NB4 (cell line): ENCODE data around the gene ATP2A3.

ENCODE experiments used
- DNase-seq: peaks from one replicate; pipeline ENCODE4 v3.0.0; 2010; ENCODE audit warnings: low read depth
- H3K4me3 ChIP-seq: one replicate; pipeline ENCODE4 v1.5.1; 2011; ENCODE audit warnings: mild to moderate bottlenecking, low read depth, low read length, moderate library complexity
- CTCF ChIP-seq: IDR thresholded peaks from one replicate; pipeline ENCODE4 v1.5.1; 2012; ENCODE audit warnings: low read depth, low read length
- MAX ChIP-seq: IDR thresholded peaks from 2 replicates; pipeline ENCODE4 v1.6.1; 2011; ENCODE audit warnings: low read depth, low read length
- MYC ChIP-seq: IDR thresholded peaks from 2 replicates; pipeline ENCODE4 v1.6.1; 2011; ENCODE audit warnings: low read depth, low read length
- POLR2A ChIP-seq: IDR thresholded peaks from 2 replicates; pipeline ENCODE4 v1.6.1; 2011; ENCODE audit warnings: mild to moderate bottlenecking; ENCODE audit not compliant: insufficient read length; ENCODE audit errors: extremely low read depth

The ATP2A3 gene

GRCh38 chr17:3888343-3889171, 75.7 kb downstream of the ATP2A3 start:
- H3K4me3 ChIP-seq, result no peak overlapping the region
- no peak for DNase-seq
- TF ChIP-seq CTCF, result no peak
- TF ChIP-seq POLR2A, result no peak
- TF ChIP-seq MAX, result no peak

GRCh38 chr17:3887804-3888203, 76.4 kb downstream of the ATP2A3 start:
- TF ChIP-seq POLR2A (no peak), MYC (no peak), CTCF (no peak), MAX (no peak)
- no peak overlapping the region for H3K4me3 ChIP-seq
- no peak for DNase-seq

- TF ChIP-seq POLR2A (no peak), CTCF (no peak), MYC (no peak), MAX (no peak)
- H3K4me3 ChIP-seq, result no peak overlapping the region
- DNase-seq, result no peak
Measured at GRCh38 chr17:3887394-3887793, 76.8 kb downstream of the ATP2A3 start.

GRCh38 chr17:3886776-3887175, 77.5 kb downstream of the ATP2A3 start:
- no peak overlapping the region for H3K4me3 ChIP-seq
- TF ChIP-seq MYC (no peak), MAX (no peak), POLR2A (no peak)
- DNase-seq, result peak; percentile 53

- no peak for TF ChIP-seq CTCF
- no peak for TF ChIP-seq MYC
- no peak for TF ChIP-seq MAX
- TF ChIP-seq POLR2A, result no peak
- DNase-seq, result peak; percentile 50
- no peak overlapping the region for H3K4me3 ChIP-seq
Measured at GRCh38 chr17:3885970-3886369, 78.3 kb downstream of the ATP2A3 start.

GRCh38 chr17:3885271-3885670, 79.0 kb downstream of the ATP2A3 start:
- TF ChIP-seq CTCF (no peak), MYC (no peak)
- H3K4me3 ChIP-seq, result no peak overlapping the region
- DNase-seq, result no peak
